GM18873 (cell line): ENCODE results near the gene ZNF414.

ENCODE experiments used
- ATAC-seq: cut with Tn5 transposase; IDR thresholded peaks from one replicate; pipeline ENCODE4 v1.9.1; 2021; ENCODE audit warnings: mild to moderate bottlenecking, moderate library complexity, moderate number of reproducible peaks; ENCODE audit not compliant: unreplicated experiment, low FRiP score

ZNF414 gene

DNA sequence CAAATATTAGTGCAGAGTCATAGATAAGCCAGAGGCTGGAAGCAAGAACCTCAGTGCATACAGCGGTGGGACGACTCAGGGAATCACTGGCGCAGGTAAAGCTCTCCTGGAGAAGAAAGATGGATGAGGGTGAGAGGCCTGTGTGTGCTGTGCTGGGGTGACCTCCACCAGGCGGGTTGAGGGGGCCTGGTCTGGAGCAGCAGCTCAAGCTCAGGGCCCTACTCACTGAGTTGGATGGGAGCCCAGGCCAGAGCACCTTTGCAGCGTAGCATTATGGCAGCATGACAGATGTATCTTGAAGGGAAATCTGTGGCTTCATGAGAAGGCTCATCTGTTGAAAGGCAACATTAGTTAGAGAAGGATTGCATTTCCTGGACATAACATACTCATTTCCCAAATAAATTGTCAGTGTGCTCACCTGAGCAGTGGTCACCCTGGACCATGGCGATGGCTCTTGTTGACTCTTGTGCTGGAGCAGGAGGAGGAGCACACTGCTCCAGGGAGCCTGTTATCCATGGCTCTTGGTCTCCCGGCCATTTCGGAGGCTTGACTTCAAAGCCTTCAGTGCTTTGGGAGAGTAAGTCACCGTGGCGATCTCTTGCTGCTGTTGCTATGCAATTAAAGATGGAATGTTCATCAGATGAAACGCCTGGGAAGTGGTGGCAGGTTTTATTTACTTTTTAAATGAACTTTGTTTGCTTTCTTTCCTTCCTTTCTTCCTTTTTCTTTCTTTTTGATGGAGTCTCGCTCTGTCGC lies 44.2 kb downstream of the ZNF414 start:
- no peak for ATAC-seq

GRCh38 chr19:8468761-8469373 lies 45.1 kb downstream of the ZNF414 start:
- no peak for ATAC-seq

- no peak for ATAC-seq
Measured at GRCh38 chr19:8468124-8468523, 45.8 kb downstream of the ZNF414 start.

DNA sequence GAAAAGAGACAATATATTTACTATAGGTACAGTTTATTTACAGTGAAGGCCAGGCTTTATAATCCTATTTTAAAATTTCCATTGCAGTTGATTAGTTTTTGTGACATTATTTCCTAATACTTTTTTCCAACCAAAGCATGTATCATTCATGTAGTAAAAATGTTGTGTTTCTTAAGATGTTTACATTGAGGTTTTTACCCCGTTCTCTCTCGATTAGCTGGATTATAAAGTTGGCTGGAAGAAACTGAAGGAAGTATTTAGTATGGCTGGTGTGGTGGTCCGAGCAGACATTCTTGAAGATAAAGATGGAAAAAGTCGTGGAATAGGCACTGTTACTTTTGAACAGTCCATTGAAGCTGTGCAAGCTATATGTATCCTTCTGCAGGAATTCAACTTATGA lies 47.9 kb downstream of the ZNF414 start:
- no peak for ATAC-seq

DNA sequence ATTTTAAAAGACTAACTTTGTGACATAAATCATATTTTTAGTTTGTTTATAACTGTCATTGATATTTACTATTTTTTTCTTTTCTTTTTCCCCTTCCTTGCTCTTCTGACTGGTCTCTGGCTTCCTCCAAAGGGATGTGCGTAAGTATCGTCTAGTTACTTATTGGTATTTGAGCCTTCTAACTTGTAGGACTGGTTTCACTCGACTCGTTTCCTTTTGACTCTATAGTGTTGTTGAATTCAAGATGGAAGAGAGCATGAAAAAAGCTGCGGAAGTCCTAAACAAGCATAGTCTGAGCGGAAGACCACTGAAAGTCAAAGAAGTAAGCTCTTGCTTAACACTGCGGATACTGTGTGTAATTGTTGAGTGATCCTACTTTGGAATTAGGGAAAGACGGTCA lies 50.6 kb downstream of the ZNF414 start:
- no peak for ATAC-seq

GRCh38 chr19:8462571-8462970 lies 51.4 kb downstream of the ZNF414 start:
- ATAC-seq, result no peak

DNA sequence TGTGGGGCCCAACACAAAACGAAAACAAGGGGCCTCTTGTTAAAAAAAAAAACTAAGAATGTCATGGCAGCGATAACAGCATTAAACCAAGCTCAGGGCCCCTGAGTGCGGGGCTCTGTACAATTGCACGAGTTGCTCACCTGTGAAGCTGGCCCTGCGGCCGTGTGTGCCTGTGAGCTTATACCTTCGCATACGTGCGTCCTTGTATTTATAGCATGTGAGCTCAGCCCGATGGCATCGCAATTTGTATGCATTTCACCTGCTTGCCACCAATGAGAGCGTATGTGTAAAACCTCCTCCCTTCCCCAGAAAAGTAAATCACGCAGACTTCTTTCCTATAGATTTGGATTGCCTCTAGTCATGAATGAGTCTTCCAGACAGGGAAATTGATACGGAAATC lies 52.1 kb downstream of the ZNF414 start:
- ATAC-seq, result no peak

- no peak for ATAC-seq
Measured at GRCh38 chr19:8461376-8461775, 52.6 kb downstream of the ZNF414 start.

DNA sequence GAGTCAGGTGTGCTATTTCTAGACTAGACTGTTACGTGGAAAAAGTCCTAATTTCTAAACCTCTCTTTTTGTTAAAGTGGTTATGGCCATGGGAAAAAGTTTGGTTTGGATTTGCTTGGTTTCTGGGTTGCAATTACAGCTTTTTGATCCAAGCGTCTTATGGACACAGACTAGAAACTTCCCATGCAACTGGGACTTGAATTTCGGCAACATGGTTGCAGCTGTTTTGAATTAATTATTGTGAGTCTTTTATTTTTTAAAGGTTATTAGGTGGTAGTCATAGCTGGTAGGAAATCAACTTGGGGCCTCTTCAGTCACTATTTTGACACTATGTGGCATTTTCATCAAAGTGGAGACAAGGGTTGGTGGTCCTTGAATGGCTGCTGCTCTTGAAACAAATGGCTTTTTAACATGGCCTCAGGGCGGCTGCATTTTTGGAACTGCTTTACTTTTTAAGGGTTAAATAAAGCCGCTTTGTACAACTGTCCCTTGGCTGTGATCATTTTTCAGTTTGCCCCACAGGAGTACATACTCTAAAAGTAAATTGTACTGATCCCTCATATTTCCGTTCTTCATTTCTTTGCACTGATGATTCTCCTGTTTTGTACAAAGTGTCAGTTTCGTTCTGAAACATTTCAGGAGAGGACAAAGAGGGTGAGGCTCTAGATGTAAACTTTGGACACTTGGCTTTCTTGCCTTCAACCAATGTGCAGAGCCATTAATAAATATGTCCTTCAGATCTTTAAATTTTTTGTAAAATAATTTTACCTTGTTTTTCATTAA lies 53.3 kb downstream of the ZNF414 start:
- ATAC-seq, result no peak
